Measurements from ENCODE around the gene CACNA2D3.

GRCh38 chr3:54384279-54384678, 261.9 kb downstream of the CACNA2D3 start:
- no peak for TF ChIP-seq CTCF (conservative IDR thresholded peaks at IDR 0.05; ENCODE audit: low read length)
- TF ChIP-seq EZH2phosphoT487 (IDR thresholded peaks at IDR 0.05; ENCODE audit: borderline replicate concordance, low read depth, low read length) = no peak
